ENCODE measurements around the gene PCDH20. TPM values are rescaled to one million over a fixed set of nuclear protein-coding genes. Genes with fewer than 3 reads are reported as not detected.

Gene PCDH20
- total and polyA plus RNA-seq, 10 of the 15 experiments (the other 5 are each of a cell fraction or from before 2014, with no cell fraction given): 0.03 TPM; not detected in 9

DNA sequence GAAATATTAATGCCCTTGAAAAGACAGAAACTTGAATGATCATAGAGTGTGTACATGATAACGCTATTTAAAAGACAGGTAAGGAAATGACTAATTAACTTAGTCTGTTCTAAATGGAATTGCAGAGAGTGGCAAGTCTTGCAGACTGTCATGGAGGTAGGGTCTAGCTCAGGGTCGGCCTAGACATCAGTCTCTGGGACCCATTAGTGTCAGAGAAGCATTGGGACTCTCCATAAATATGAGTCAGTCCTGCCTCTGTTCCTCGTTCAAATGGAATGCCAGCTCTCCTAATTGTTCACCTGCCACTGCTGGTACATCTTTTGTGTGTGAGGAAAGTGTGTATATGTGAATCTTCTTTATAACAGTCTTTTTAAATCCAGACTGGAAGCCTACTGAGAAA lies 28.0 kb downstream of the PCDH20 start:
- WGBS (ENCODE audit: insufficient coverage, insufficient replicate concordance, low lambda C conversion rate, missing lambda C conversion rate): 2% methylated on average over 3 of the region's 3 CpGs
- in situ Hi-C loops (cut with MboI) (no loop called here), intact Hi-C loops (cut with micrococcal nuclease; ENCODE audit: unreplicated experiment) (no loop called here)
- ChIA-PET SMC1A (ENCODE audit: uncharacterized antibody, unreplicated experiment) (no interaction called here), RAD21 (ENCODE audit: unreplicated experiment) (no interaction called here), POLR2A (no interaction called here), CTCF (interaction anchor here (0.6 kb wide), 1 partner anchor 41 kb away, joined by 3 read pairs; no protein-coding TSS in a partner anchor)
- Histone ChIP-seq H3K27ac (ENCODE audit: control insufficient read depth, insufficient read depth) (no peak overlapping the region), H3K27me3 (replicated peaks in 1 of 2; ENCODE audit: control insufficient read depth in 2 of 2, insufficient read depth in 2 of 2, low read length in 1 of 2) (no peaks in the 10 kb centered on the region; a peak in 1 of 4 replicates), H3K36me3 (ENCODE audit: control insufficient read depth in 2 of 2, insufficient read depth in 2 of 2, low read length in 1 of 2) (no peaks in the 10 kb centered on the region), H3K9ac (ENCODE audit: control insufficient read depth, insufficient read depth, low read length) (no peak overlapping the region), H3K79me2 (ENCODE audit: control insufficient read depth, insufficient read depth, low read length) (no peaks in the 10 kb centered on the region), H2AFZ (ENCODE audit: control insufficient read depth, low read depth, low read length) (no peak overlapping the region), H4K20me1 (ENCODE audit: control insufficient read depth, insufficient read depth) (no peaks in the 10 kb centered on the region), H3K4me1 (ENCODE audit: control insufficient read depth, insufficient read depth, low read length) (no peaks in the 10 kb centered on the region), H3K9me3 (replicated peaks; ENCODE audit: control insufficient read depth, insufficient read depth, low read length) (no peaks in the 10 kb centered on the region), H3K4me3 (no peak overlapping the region), H3K4me2 (ENCODE audit: control insufficient read depth, insufficient read depth) (no peak overlapping the region)
- no TSS peak for BruUV-seq (replicated peaks)
- TF ChIP-seq KAT2A (conservative IDR thresholded peaks at IDR 0.05; ENCODE audit: control insufficient read depth, low read depth, low read length): no peak
- TF ChIP-seq, protein P1, sequence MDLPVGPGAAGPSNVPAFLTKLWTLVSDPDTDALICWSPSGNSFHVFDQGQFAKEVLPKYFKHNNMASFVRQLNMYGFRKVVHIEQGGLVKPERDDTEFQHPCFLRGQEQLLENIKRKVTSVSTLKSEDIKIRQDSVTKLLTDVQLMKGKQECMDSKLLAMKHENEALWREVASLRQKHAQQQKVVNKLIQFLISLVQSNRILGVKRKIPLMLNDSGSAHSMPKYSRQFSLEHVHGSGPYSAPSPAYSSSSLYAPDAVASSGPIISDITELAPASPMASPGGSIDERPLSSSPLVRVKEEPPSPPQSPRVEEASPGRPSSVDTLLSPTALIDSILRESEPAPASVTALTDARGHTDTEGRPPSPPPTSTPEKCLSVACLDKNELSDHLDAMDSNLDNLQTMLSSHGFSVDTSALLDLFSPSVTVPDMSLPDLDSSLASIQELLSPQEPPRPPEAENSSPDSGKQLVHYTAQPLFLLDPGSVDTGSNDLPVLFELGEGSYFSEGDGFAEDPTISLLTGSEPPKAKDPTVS (IDR thresholded peaks at IDR 0.05; ENCODE audit: low read depth, low read length): no peak
- ATAC-seq (no peak), FAIRE-seq (no peak), DNase-seq (ENCODE audit: low read depth, low spot score) (no peak)

DNA sequence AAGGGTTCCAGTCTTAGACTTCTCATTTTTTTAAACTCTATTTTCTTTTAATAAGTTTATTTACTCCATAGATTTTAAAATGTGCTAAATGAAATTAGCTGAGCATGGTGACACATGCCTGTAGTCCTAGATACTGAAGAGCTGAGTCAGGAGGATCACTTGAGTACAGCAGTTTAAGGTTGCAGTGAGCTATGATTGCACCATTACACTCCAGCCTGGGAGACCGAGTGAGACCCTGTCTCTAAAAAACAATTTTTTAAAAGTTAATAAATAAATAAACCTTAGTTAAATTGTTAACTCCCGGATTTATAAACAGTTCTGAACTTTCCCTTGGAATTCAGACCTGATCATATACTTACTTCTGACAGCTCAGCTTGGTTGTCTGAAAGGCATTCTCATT lies 32.5 kb downstream of the PCDH20 start:
- in situ Hi-C loops (cut with MboI) (no loop called here), intact Hi-C loops (cut with micrococcal nuclease; ENCODE audit: unreplicated experiment) (no loop called here)
- Histone ChIP-seq H3K9ac (ENCODE audit: control insufficient read depth, insufficient read depth, low read length) (no peak overlapping the region), H3K27ac (ENCODE audit: control insufficient read depth, insufficient read depth) (no peak overlapping the region), H4K20me1 (ENCODE audit: control insufficient read depth, insufficient read depth) (no peaks in the 10 kb centered on the region), H3K9me3 (replicated peaks; ENCODE audit: control insufficient read depth, insufficient read depth, low read length) (no peaks in the 10 kb centered on the region), H3K4me1 (ENCODE audit: control insufficient read depth, insufficient read depth, low read length) (no peaks in the 10 kb centered on the region), H3K4me3 (no peak overlapping the region), H3K4me2 (ENCODE audit: control insufficient read depth, insufficient read depth) (no peak overlapping the region), H3K79me2 (ENCODE audit: control insufficient read depth, insufficient read depth, low read length) (no peaks in the 10 kb centered on the region), H2AFZ (ENCODE audit: control insufficient read depth, low read depth, low read length) (no peak overlapping the region), H3K36me3 (ENCODE audit: control insufficient read depth in 2 of 2, insufficient read depth in 2 of 2, low read length in 1 of 2) (no peaks in the 10 kb centered on the region), H3K27me3 (replicated peaks in 1 of 2; ENCODE audit: control insufficient read depth in 2 of 2, insufficient read depth in 2 of 2, low read length in 1 of 2) (no peaks in the 10 kb centered on the region)
- ChIA-PET POLR2A (no interaction called here), CTCF (no interaction called here), SMC1A (ENCODE audit: uncharacterized antibody, unreplicated experiment) (interaction anchor here (0.7 kb wide), 1 partner anchor 56 kb away, joined by 3 read pairs; no protein-coding TSS in a partner anchor), RAD21 (ENCODE audit: unreplicated experiment) (interaction anchor here (1.3 kb wide), 1 partner anchor 135 kb away, joined by 3 read pairs; no protein-coding TSS in a partner anchor)
- WGBS (ENCODE audit: insufficient coverage, insufficient replicate concordance, low lambda C conversion rate, missing lambda C conversion rate): 8% methylated on average over 2 of the region's 2 CpGs
- no TSS peak for BruUV-seq (replicated peaks)
- no peak for DNase-seq (ENCODE audit: low read depth, low spot score)
- no peak for ATAC-seq
- no peak for FAIRE-seq
- TF ChIP-seq FOXK2 (IDR thresholded peaks at IDR 0.05) (no peak), SP1 (IDR thresholded peaks at IDR 0.05; ENCODE audit: low read depth, low read length) (no peak), MEF2B (IDR thresholded peaks at IDR 0.05; ENCODE audit: partially characterized antibody, poor library complexity, severe bottlenecking) (no peak), CEBPB (IDR thresholded peaks at IDR 0.05; ENCODE audit: borderline replicate concordance in 1 of 2, low read depth in 2 of 2, low read length in 2 of 2) (no peak)
- TF ChIP-seq, protein P2, sequence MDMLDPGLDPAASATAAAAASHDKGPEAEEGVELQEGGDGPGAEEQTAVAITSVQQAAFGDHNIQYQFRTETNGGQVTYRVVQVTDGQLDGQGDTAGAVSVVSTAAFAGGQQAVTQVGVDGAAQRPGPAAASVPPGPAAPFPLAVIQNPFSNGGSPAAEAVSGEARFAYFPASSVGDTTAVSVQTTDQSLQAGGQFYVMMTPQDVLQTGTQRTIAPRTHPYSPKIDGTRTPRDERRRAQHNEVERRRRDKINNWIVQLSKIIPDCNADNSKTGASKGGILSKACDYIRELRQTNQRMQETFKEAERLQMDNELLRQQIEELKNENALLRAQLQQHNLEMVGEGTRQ (IDR thresholded peaks at IDR 0.05; ENCODE audit: borderline replicate concordance, low read depth, low read length): no peak
- TF ChIP-seq, protein P1 (IDR thresholded peaks at IDR 0.05; ENCODE audit: low read depth, low read length): no peak
- TF ChIP-seq, protein P3, sequence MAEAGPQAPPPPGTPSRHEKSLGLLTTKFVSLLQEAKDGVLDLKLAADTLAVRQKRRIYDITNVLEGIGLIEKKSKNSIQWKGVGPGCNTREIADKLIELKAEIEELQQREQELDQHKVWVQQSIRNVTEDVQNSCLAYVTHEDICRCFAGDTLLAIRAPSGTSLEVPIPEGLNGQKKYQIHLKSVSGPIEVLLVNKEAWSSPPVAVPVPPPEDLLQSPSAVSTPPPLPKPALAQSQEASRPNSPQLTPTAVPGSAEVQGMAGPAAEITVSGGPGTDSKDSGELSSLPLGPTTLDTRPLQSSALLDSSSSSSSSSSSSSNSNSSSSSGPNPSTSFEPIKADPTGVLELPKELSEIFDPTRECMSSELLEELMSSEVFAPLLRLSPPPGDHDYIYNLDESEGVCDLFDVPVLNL (IDR thresholded peaks at IDR 0.05; ENCODE audit: low read depth, low read length): no peak
- TF ChIP-seq, protein P4, sequence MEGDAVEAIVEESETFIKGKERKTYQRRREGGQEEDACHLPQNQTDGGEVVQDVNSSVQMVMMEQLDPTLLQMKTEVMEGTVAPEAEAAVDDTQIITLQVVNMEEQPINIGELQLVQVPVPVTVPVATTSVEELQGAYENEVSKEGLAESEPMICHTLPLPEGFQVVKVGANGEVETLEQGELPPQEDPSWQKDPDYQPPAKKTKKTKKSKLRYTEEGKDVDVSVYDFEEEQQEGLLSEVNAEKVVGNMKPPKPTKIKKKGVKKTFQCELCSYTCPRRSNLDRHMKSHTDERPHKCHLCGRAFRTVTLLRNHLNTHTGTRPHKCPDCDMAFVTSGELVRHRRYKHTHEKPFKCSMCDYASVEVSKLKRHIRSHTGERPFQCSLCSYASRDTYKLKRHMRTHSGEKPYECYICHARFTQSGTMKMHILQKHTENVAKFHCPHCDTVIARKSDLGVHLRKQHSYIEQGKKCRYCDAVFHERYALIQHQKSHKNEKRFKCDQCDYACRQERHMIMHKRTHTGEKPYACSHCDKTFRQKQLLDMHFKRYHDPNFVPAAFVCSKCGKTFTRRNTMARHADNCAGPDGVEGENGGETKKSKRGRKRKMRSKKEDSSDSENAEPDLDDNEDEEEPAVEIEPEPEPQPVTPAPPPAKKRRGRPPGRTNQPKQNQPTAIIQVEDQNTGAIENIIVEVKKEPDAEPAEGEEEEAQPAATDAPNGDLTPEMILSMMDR (IDR thresholded peaks at IDR 0.05 in 2 of 3, conservative IDR thresholded peaks at IDR 0.05 in 1 of 3; ENCODE audit: control insufficient read depth in 2 of 3, extremely low read depth in 1 of 3, insufficient read depth in 1 of 3, low read depth in 3 of 3, low read length in 3 of 3): no peak
